ENCODE results near the gene ADCY1.

ADCY1 gene

DNA sequence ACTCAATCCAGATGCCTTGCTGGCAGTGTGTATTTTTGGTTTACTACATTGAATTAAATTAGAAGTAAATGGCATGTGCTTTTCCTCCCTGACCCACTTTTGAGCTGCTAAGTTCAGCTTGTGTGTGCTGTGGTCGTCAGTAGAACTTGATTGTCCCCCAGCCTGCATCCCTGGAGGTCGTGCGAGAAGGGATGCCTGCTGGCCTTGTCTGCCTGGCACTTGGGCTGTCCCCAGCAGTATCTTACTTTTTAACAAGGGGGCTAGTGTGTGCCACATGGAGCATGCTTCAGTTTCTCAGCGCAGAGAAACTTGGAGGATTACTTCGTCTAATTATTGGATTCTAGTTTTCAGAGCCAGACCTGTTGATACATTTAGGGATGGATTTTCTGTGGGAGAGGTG, 80.2 kb downstream of the ADCY1 start:
- no peak for DNase-seq

DNA sequence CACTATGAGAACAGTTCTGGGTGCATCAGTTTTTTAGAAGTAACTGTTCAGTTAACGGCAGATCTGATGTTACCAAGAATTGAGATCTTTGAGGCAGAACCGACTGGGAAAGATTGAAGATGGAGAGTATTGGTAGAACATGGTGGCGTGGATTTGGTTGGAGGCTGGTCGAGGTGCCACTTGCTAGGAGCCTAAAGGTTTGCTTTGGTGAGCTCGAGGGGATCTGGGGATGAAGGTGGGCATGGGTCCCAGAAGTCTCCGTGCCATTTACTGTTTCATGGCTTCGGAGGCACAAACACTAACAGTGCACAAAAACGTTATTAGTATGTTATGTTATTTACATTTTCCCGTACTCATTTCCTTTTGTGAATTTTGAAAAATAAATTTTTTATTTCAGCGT, 81.4 kb downstream of the ADCY1 start:
- DNase-seq: no peak

DNA sequence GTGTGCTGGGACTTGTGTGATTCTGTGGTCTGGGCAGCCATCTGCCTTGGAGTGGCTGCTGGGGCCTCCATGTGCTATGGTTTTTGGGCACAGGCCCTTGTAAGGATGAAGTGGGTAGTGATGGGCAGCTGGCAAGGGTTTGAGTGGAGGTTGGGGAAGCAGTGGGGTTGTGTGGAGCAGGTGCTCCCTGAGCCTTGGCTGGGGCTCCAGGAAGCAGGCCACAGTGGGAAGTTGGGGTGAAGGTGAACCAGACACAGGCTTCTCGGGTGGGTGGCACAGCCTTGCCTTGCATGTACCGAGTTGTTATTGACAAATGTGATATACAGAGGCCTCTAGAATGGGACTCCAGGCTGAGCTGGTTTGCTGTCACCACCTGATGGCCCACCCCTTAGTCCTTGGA, 82.3 kb downstream of the ADCY1 start:
- DNase-seq: no peak

DNA sequence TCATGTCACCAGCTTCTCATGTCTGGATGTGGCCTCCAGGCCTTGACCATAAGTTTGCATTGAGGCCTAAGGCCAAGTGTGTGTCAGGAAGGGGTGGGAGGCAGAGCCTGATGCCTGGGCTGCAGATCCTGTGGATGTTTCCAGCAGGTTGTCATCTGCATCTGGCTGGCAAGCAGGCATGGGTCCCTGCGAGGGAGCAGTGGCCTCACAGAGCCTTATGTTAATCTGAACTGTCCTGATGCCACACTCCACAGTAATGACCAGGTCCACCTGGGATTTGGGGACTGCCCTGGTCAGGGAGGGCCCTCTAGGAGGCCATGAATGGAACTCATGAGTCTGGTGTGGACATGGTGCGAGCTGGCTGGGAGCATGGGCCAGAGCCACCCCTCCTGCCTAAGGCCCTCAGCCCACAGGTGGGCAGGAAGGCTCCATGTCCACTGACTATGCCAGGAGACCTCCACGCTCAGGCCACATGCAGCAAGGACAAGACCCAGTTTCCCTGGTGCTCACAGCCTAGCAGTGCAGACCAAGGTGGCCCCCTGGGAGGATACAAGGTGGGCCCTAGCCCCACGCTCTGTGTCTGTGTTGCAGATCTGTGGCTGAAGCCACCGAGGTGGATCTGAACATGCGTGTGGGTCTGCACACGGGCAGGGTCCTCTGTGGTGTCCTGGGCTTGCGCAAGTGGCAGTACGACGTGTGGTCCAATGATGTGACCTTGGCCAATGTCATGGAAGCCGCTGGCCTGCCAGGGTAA, 83.1 kb downstream of the ADCY1 start:
- no peak for DNase-seq

DNA sequence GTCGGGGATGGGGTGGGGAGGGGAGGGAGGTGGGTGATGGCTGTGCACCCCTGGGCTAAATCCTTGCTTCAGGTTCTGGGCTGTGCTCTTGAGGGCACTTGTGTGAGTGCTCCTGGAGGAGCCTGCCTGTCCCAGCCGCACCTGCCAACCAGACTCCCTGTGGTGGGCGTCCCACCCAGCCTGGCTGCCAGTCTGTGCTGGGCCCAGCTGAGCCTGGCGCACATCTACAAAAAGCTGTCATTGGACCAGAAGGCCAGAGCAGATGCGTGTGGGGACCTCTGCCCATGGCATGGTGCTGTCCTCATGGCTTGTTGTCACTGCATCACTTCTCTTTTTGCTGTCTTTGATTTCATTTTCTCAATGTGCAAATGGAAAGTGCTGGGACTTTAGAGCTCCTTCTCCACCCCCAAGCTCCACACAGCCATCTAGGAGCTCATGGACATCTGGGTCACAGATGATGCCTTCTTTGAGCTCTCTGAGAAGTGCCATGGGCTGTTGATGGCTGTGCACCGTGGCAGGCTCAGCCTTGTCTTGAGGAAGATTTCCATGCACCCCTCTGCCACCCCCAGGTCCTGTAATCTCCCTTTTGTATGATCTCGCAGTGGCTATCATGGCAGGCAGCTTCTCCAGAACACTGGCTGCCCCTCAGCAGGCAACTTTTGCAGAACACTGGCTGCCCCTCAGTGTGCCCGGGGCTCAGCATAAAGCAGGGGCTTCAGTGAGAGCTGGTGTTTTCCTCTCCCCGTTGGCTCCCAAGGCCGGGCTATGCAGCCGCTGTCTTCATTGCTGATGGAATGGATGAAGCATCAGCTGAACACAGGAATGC, 83.9 kb downstream of the ADCY1 start:
- DNase-seq: no peak

DNA sequence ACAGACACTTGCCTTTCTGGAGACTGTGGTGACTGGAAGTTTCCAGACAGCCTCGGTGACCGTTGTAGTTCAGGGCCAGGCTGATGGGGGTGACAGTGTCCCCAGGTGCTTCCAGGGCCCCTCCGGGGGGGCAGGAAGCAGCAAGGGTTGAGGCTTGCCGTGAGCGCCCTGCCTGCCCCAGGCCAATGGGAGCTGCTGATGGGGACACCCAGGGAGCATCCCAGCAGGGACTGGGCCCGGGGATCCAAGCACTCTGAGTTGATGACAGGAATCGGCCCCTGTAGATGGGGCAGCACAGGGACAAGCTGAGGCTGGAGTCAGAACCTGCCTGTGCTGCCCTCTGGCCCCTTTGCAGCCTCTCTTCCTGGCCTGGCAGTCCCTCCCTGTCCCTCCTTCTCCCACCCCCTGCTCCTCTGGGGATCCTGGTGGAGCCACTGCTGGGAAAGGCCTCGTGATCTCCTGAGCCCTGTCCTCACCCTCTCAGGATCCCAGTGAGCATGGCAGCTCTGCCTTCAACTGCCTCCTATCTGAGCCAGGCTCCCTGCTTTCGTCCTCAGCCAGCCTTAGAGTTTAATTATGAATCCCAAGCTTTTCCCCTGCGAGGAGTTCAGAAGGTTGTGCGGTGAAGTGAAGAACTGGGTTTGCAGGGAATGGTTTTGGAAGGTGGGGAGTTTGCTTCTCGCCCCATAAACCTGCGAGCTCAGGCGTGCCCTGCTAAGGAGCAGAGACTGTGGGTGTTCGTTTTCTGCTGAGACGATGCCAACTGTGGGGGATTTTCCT, 84.7 kb downstream of the ADCY1 start:
- DNase-seq: no peak

DNA sequence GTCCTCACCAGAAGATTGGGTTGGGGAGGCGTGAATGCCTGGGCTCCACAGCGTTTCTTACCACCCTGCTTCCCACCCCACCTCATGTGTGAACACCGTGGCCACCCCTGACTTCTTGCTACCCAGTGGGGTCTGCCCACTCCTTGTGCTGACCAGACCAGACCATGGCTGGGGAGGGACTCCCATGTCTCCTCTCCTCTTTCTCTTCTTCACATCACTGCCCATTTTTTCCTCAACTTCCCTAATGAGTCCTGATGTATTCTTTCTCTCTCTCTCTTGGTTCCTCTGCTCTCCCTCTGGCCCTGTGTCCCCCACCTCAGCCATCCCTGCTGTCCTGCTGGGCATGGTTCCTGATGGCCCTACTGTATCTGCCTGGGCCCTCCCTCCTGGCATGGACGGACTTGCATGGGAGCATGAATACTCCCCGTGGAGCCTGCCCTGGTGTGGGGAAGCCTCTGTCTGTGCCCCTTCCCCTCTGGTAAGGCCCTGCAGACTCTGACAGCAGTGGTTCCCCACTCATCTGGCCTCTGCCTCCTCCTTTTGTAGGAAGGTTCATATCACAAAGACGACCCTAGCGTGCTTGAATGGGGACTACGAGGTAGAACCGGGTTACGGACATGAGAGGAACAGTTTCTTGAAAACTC, 85.5 kb downstream of the ADCY1 start:
- DNase-seq: no peak

DNA sequence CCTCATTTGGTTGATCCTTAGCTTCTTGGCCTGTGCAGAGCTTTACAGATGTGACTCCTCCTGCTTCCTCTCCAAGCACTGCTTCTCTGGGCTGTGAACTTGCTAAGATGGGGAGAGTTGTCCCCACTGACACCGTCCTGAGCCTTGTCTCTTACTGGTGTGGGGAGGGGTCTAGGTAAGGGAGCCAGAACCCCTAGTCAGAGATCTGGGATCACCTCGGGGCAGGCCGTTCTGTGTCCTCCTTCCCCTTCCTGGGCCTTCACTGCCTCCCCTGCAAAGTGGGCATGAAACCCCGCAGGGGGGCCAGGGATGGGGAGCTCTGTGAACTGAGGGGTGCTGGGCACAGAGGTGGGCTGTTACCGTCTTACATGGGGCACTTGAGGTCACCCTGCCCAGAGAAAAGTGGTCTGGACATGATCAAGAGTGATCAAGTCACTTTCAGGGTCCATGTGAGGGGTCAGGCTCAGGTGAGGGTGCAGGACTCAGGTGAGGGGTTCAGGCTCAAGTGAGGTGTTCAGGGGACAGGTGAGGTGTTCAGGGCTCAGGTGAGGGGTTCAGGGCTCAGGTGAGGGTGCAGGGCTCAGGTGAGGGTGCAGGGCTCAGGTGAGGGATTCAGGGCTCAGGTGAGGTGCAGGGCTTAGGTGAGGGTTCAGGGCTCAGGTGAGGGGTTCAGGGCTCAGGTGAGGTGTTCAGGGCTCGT, 86.2 kb downstream of the ADCY1 start:
- no peak for DNase-seq

DNA sequence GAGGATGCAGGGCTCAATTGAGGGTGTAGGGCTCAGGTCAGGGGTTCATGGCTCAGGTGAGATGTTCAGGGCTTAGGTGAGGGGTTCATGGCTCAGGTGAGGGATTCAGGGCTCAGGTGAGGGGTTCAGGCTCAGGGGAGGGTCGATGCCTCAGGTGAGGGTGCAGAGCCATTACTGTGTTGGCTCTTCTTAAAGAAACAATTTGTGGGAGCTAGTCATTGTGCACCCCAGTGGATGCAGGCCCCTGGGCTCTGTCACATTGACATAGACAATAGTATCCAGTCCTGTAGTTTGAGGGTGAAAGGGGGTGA, 86.7 kb downstream of the ADCY1 start:
- DNase-seq: no peak

DNA sequence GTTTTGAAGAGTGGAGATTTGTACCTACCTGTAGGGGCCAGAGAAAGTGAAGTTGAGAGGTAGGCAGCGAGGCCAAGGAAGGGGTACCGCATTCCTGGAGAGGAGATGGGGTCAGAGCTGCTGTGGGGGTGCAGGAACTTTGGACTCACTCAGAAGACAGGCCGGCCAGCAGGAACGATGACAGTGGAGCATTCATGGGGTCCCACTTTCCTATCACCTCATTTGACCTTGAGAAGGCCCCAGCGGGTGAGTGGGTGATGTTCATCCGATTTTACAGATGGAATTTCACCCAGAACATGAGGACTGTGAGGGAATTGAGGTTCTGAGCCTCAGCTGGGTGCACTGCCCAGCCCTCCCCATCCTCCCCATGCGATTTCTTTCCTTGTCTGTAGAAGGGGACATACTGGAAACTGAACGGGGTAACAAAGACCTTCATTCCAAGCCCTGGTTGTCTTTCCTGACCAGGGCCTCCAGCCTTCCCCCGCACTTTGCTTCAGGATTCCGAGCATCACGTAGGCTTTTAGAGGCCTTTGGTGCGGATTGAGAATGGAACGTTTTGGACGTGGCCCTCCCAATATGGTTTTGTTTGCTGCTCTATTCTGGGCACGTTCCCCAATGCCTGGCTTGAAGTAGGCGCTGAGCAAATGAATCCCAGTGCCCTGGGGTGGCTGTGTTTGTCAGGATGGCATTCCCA, 87.3 kb downstream of the ADCY1 start:
- no peak for DNase-seq

DNA sequence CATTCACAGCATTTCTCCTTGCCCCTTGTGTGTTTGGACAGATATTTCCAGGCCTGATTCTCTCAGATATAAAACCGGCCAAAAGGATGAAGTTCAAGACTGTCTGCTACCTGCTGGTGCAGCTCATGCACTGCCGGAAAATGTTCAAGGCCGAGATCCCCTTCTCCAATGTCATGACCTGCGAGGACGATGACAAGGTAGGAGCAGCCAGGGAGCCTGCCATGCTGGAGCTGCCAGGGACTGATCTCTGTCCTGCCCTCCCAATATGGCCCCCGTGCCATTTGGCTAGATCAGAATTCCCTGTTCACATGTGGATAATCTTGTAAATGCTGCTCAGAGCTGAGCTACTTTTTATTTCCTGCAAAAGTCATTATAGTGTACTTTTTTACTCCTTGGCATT, 87.8 kb downstream of the ADCY1 start:
- no peak for DNase-seq

DNA sequence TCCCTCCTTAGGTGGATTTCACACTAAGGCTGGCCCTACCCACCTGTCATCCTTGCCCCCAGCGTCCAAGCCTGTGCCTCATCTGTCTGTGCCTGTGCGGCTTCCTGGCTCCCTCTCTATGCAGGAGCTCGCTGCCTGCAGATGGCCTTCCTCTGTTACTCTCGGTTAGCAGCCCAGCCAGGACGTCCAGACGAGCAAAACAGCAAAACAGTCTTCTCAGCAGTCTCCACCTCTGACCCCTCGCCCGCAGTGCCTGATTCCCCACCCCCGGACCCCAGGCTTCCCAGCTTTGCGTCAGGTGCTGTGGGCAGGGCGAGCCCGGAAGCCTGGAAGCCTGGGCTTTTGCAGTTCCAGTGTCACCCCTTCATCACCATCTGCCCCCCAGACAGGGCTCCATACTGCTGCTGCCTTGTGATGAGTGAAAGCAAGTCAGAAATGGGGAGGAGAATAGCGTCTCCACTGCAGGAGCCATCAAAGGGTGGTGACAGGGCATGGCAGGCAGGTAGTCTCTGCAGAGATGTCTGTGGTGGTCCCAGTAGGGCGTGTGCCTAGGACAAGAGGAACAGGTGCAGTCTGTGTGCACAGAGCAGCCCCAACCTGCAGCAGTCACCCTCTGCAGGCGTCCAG, 88.5 kb downstream of the ADCY1 start:
- DNase-seq: no peak

DNA sequence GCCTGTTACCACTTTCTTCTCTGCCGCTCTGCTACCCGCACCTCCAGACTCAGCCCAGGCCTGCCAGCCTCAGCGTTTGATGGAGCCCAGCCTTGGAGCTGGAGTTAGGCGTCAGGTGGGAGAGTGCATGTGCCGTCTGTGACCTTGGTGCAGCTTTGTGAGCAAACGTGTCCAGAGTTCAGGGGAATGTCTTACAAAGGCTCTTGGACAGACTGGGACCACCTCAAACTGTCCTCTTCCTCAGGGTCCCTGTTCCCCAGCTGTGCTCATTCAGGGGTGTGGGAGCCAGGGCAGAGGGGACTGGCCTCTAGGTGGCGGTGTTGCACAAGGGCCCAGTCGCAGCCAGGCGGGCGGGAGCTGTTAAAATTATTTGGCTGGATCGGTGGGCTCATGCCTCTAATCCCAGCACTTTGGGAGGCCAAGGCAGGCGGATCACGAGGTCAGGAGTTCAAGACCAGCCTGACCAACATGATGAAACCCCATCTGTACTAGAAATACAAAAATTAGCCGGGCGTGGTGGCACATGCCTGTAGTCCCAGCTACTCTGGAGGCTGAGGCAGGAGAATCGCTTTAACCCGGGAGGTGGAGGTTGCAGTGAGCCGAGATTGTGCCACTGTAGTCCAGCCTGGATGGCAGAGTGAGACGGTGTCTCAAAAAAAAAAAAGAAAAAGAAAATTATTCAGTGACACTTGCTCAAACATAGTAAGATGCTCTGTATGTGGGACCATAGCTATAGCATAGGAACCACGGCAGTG, 89.2 kb downstream of the ADCY1 start:
- no peak for DNase-seq

DNA sequence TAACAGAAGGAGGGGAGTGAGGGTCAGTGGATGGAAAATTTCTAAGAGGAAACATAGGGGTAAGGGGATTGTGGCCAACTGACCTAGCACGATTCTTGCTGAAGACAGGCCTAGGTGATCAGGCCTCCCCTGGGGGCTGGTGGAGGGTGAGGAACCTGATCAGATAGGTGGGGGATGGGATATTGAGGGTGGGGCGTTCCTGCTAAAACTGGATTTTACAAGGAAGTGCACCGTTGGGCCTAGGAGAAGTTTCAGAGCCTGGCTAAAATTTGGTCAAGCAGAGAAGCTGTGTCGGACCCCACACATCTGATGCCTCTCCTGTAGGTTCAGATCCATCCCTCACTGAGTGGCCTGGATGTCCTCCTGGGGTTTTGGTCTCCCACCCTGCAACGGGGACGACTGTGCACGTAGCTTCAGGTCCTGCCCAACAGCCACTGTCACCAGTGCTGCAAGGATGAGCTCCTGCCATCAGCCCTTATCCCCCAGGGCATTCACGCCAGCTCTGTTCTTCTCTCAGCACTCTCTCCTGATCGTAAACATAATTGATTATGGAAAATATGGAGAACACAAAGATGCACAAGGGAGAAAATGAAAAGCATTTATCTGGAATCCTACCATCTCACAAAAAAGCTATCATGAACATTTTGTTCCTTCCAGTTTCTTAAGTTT, 89.9 kb downstream of the ADCY1 start:
- DNase-seq: no peak

DNA sequence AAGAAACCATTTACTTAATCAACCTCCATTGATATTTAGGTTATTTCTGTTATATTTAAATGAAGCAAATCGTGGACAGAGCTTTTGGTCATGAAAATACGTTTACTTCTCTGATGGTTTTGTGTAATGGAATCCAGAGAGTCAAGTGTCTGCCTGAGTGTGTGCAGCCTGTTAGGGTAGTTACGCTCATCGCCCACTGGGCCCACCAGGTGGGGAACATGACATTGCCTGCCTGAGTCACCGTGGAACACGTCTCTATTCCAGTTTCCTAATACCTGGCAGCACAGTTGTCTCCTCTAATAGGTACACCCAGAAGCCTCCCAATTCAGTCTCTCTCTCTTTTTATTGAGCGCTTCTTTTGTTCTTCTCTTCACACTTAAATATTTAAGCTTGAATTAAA, 91.0 kb downstream of the ADCY1 start:
- DNase-seq: no peak

DNA sequence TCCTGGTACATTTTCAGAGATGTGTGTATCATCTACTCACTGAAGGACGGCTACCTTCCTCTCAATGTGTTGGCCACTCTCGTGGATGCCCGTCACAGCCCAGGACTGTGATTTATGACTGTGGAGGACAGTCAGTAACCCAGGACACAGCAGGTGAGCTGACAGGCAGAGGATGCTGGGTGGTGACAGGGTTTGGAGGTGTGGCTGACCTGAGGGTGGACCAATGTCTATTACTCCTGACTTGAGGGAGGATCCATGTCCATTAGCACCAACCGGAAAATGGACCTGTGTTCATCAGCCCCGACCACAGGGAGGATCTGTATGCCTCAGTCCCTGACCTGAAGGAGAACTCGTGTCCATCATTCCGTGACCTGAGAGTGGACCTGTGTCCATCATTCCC, 96.1 kb downstream of the ADCY1 start:
- no peak for DNase-seq

DNA sequence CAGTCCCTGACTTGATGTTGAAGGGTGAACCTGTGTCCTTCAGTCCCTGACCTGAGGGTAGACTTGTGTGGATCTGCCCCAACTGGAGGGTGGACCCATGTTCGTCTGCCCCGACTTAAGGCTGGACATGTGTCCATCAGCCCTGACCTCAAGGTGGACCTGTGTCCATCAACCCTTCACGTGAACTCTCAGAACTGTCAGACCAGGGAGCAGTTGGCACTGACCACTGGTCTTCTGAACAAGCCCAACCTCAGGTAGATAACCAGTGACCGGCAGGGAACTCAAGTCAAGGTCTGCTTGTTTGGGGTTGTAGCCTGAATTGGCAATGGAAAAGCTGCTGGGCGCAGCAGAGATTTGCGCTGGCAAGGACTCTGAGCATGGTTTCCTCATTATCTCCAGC, 96.5 kb downstream of the ADCY1 start:
- DNase-seq: no peak

DNA sequence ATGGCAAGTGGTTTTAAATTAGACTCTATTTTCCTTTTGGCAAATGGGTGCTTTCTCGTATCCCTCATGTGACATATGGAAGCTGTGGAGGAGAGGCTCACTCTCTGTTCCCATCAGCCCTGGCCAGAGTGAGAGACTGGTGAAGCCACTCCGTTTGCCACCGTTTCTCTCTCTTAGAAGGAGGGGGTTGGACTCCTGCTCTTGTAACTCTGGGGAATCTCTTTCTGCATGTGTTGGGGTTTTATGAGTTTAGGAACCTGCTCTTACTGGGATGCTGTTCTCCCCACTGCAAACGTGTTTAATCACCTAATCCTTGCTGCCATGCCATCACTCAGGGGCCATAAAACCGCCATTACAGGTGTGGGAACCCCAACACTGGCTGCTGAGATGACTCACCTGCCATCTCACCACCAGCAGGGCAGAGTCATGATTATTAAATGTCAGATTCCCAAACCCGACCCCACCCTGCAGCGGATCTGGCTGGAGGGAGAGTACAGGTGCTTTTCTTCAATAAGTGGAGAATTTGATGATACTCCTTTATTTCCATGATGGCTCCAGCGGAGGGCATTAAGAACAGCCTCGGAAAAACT, 103.2 kb downstream of the ADCY1 start:
- DNase-seq: no peak

DNA sequence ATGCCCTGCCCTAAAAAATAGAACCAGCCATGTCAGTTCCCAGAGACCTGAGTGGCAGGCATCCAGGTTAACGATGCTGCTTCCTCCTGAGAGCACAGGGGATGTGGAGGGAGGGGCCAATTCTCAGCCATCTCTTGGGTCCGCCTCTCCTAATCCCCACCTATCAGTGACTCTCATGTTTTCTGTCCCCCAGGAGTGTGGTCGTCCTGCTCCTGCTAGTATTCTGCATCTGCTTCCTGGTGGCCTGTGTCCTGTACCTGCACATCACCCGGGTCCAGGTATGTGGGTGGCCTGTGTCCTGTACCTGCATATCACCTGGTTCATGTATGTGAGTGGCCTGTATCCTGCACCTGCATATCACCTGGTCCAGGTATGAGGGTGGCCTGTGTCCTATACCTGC, 105.3 kb downstream of the ADCY1 start:
- no peak for DNase-seq

DNA sequence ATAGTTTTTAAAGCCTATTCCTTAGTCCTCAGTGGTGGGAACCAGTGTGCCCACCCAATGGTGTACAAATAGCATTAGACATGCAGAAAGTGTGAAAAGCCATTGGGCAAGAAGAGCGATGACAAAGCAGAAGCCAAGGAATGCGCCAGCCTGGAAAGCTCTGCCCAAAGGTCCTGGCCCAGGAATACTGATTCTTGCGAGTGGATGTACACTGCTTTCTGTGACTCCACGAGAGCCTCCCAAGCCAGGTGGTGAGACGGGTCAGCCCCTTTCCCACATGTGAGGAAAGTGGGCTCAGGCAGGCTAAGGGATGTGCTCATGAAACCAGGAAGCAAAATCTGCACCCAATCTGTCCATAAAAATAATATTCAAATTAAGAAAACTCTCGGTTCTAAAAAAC, 106.6 kb downstream of the ADCY1 start:
- no peak for DNase-seq
